Activated CD4-positive, alpha-beta T cell treated with anti-CD3 and anti-CD28 coated beads, Interleukin-10, Interleukin-2, amounts not matched to agents 100 ng/mL and 50 ng/mL, durations not matched to agents 16 hours and 8 hours (primary cell): ENCODE measurements around the gene MAN2B1.
A peak's percentile ranks its signal among the peaks of the same experiment; 100 is the strongest.

Source experiments
- DNase-seq: peaks from one replicate; pipeline ENCODE4 v3.0.0-alpha.2; 2020

The MAN2B1 gene

DNA sequence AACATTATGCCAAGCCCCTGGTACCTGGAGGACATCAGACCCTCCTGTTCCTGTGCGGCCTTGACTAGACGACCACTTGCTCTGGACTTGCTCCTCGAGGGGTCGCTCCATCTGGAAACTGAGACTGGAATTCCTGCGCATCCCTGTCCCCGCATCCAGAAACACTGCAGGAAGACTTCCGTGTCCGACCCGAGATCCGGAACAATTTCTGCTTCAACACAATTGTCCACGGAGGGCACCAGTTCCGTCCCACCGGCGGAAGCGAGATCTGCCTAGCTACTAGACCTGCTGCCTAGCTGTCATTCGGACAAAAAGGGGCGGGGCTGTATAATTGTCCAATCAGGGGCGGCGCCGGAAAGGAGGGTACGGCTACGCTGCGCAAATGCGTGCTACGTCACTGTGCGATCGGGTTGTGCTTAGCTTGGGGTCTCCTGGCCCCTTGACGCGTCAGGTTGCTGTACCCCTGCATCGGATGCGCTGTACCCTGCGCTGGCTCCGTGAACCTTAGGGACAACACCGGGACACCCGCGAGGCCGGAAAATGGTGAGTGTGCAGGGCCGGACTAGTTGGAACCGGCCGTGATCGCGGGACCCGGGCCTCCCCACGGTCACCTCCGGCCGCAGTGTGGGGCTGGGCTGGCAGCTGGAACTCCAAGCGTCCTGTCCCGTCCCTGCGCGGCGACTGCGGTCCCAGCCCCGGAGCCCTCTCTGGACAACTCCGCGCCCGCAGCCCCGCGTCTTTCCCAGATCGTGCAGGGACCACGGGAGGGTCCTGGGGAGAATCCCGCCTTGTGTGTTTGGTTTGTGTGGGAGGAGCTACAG lies 55.8 kb downstream of the MAN2B1 start, which contains the start of the genes ZNF490 and ZNF791:
ZNF490 (minus strand) TSS at position 274 of the 821 bp plus-strand sequence; CDS start at position 141, 133 bp downstream.
ZNF791 (plus strand) TSS at position 381 of the 821 bp plus-strand sequence; CDS start at position 541, 160 bp downstream.
- DNase-seq, result peak; percentile 98

DNA sequence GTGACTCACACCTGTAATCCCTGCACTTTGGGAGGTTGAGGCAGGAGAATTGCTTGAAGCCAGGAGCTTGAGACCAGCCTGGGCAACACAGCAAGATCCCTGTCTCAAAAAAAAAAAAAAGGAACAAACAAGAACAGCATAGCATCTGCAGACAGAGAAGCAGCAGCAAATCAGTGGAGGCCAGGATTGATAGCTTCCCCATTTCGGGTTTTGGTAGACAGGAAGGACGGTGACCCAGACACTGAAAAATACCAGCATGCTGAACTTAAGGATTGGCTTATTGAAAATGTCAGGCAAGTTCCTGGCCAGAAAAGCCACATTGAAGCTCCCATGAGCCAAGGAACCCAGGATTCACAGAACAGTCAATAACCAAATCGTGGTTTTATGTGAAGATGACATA lies 58.9 kb downstream of the MAN2B1 start:
- DNase-seq, result no peak

DNA sequence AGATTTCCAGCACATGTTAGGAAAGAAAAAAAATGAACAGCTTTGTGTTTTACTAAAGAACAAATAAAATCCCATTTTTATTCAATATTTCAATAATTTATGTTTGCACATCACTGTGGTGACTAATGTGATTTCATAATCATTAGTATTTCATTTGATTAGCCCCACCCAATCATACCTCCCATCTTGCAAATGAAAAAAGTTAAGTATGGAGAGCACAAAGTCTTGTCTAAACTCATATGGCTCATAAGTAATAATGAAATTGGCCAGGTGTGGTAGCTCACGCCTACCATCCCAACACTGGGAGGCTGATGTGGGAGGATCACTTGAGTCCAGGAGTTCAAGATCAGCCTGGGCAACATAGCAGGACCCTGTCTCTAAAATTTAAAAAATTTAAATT lies 59.7 kb downstream of the MAN2B1 start:
- DNase-seq, result no peak

DNA sequence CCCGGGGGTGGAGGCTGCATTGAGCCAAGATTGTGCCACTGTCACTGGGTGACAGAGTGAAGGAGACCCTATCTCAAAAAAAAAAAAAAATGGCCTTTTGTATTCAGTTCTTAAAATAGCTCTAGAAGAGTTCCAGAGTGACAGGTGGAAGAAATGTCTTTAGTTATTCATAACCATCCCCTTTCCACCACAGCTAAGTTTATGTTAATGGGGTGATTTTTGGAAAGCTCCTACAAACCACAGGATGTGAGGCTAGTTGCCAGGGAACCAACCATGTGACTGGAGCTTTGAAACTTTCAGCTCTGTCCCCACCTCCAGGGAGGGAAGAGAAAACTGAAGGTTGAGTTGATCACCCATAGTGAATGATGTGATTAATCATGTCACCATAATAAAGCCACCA lies 62.8 kb downstream of the MAN2B1 start:
- peak; percentile 48 for DNase-seq

DNA sequence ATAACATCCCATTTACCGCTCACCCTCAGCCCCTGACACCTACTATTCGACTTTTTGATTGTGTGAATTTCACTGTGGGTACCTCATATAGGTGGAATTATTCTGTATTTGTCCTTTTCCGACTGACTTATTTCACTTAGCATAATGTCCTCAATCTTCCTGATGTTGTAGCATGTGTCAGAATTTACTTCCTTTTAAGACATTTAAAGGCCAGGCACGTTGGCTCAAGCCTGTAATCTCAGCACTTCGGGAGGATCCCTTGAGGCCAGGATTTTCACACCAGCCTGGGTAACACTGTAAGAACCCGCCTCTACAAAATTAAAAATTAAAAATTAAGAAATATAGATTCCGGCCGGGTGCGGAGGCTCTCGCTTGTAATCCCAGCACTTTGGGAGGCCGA lies 68.9 kb downstream of the MAN2B1 start:
- no peak for DNase-seq

- no peak for DNase-seq
Observed at GRCh38 chr19:12596927-12597548, 69.5 kb downstream of the MAN2B1 start.
